Breast epithelium (tissue), 4 donors: ENCODE data around the gene PCDHA9. TPM values are rescaled to one million over a fixed set of nuclear protein-coding genes. Genes with fewer than 3 reads are reported as not detected.
"Not testable (repeated sequence)": the region's sequence is repeated elsewhere in the genome, so short reads cannot be mapped to it uniquely, and the experiment has no call there.

Experiments used
- DNase-seq, 2 donors: peaks; one replicate each; pipeline ENCODE4 v3.0.0-alpha.2; 2019; ENCODE audit warnings: low spot score in 2 of 2
- H3K27ac ChIP-seq, 2 donors: fragments of 200-600 bp; sonication (generic) in 1 of 2; one replicate each; pipeline ENCODE4 v1.5.1; 2016 to 2019; ENCODE audit warnings: mild to moderate bottlenecking in 1 of 2
- H3K27me3 ChIP-seq, 2 donors: fragments of 200-600 bp; sonication (generic) in 1 of 2; one replicate each; pipeline versions ENCODE4 v1.5.1 to v1.6.0; 2017 to 2019; ENCODE audit warnings: control low read depth in 1 of 2, mild to moderate bottlenecking in 1 of 2
- H3K36me3 ChIP-seq: fragments of 200-600 bp; one replicate; pipeline ENCODE4 v1.5.1; 2019
- H3K4me1 ChIP-seq, 2 donors: fragments of 200-600 bp; sonication (generic); one replicate each; pipeline ENCODE4 v1.5.1; 2016 to 2019; ENCODE audit warnings: control low read depth in 1 of 2
- H3K4me3 ChIP-seq, 3 donors: fragments of 200-600 bp; sonication (generic); 1 replicate in 2 of 3; 2 replicates in 1 of 3; pipeline ENCODE4 v1.5.1; 2016 to 2019; ENCODE audit warnings: mild to moderate bottlenecking in 3 of 3, moderate library complexity in 2 of 3
- H3K9me3 ChIP-seq, 2 donors: fragments of 200-600 bp; sonication (generic) in 1 of 2; one replicate each; pipeline ENCODE4 v1.5.1; 2016 to 2019; ENCODE audit warnings: control low read depth in 1 of 2
- POLR2A ChIP-seq: fragments of 450-650 bp; IDR thresholded peaks from one replicate; pipeline ENCODE4 v1.6.1; 2016; ENCODE audit warnings: antibody characterized with exemption, mild to moderate bottlenecking, moderate library complexity
- POLR2AphosphoS5 ChIP-seq, 3 donors: sonication (generic); formaldehyde crosslinking; IDR thresholded peaks; one replicate each; pipeline ENCODE4 v1.6.1; 2017; ENCODE audit warnings: antibody characterized with exemption in 3 of 3
- intact Hi-C: fragments of 100-400 bp; cut with DNase I; formaldehyde crosslinking; loops from one replicate; pipeline ENCODE4 v1.15.1; 2023; ENCODE audit warnings: low total_unique reads
- total RNA-seq, 3 donors: library from RNA; depleted of rRNA; stranded (reverse); fragments of >200 nt; gene quantifications; one replicate each; pipeline ENCODE4 v1.1.0, GENCODE V29; 2016
- TF ChIP-seq, protein P1 (sequence below), 3 donors: fragments of 450-650 bp; IDR thresholded peaks; one replicate each; pipeline ENCODE4 v1.5.1; 2016 to 2017; ENCODE audit warnings: antibody characterized with exemption in 3 of 3, mild to moderate bottlenecking in 3 of 3, moderate library complexity in 3 of 3

The PCDHA9 gene
- total RNA-seq, 3 donors from 2014 or later, result 0.16 to 1.5 (median 0.66) TPM

DNA sequence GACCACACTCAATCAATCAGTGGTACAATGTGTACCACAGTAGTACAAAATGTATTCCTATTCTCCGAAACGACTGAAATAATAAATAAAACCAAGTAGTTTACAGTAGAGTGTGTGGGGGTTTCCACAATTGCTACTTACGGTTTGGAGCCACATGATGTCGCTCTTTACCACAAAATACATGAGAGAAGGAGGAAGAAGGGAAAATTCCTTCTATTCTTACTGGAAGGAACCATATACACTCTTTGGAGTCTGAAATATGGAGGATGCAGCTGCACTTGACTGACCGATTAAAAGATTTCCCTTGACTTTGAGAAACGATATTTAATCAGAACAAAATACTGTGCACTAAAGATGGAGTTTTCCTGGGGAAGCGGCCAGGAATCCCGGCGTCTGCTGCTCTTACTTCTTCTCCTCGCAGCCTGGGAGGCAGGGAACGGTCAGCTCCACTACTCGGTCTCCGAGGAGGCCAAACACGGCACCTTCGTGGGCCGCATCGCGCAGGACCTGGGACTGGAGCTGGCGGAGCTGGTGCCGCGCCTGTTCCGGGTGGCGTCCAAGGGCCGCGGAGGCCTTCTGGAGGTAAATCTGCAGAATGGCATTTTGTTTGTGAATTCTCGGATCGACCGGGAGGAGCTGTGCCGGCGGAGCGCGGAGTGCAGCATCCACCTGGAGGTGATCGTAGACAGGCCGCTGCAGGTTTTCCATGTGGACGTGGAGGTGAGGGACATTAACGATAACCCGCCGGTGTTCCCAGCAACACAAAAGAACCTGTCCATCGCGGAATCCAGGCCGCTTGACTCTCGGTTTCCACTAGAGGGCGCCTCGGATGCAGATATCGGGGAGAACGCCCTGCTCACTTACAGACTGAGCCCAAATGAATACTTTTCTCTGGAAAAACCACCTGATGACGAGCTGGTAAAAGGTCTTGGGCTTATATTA, 41.1 kb upstream of the PCDHA9 start, which contains the start of gene PCDHA4:
Gene PCDHA4, plus strand, starts transcription at position 235 of the 942 bp plus-strand sequence.
- no peak for DNase-seq
- peak within 1 kb of the TSS in 1 of 2 donors; percentile 39 for H3K27ac ChIP-seq
- no peaks in the 10 kb centered on the region for H3K27me3 ChIP-seq
- no peaks in the 10 kb centered on the region for H3K4me1 ChIP-seq
- intact Hi-C loops, result no loop called here
- H3K4me3 ChIP-seq, result peak within 1 kb of the TSS; percentile 20 to 61 (median 46)
- no peaks in the 10 kb centered on the region for H3K36me3 ChIP-seq
- TF ChIP-seq POLR2A, result no peak
- no peak for TF ChIP-seq POLR2AphosphoS5 (IDR thresholded peaks at IDR 0.05)
- TF ChIP-seq, protein P1, sequence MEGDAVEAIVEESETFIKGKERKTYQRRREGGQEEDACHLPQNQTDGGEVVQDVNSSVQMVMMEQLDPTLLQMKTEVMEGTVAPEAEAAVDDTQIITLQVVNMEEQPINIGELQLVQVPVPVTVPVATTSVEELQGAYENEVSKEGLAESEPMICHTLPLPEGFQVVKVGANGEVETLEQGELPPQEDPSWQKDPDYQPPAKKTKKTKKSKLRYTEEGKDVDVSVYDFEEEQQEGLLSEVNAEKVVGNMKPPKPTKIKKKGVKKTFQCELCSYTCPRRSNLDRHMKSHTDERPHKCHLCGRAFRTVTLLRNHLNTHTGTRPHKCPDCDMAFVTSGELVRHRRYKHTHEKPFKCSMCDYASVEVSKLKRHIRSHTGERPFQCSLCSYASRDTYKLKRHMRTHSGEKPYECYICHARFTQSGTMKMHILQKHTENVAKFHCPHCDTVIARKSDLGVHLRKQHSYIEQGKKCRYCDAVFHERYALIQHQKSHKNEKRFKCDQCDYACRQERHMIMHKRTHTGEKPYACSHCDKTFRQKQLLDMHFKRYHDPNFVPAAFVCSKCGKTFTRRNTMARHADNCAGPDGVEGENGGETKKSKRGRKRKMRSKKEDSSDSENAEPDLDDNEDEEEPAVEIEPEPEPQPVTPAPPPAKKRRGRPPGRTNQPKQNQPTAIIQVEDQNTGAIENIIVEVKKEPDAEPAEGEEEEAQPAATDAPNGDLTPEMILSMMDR (IDR thresholded peaks at IDR 0.05), result peak in 1 of 3 donors; percentile 31
- peaks cover 36 to 64% of the 10 kb centered on the region in 2 donors for H3K9me3 ChIP-seq

DNA sequence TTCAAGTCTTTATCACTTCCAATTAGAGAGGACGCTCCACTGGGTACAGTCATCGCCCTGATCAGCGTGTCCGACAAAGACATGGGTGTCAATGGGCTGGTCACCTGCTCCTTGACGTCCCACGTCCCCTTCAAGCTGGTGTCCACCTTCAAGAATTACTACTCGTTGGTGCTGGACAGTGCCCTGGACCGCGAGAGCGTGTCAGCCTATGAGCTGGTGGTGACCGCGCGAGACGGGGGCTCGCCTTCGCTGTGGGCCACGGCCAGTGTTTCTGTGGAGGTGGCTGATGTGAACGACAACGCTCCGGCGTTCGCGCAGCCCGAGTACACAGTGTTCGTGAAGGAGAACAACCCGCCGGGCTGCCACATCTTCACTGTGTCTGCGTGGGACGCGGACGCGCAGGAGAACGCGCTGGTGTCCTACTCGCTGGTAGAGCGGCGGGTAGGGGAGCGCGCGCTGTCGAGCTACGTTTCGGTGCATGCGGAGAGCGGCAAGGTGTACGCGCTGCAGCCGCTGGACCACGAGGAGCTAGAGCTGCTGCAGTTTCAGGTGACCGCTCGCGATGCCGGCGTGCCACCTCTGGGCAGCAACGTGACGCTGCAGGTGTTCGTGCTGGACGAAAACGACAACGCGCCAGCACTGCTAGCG, 39.8 kb upstream of the PCDHA9 start:
- H3K9me3 ChIP-seq, result peaks cover 24 to 62% of the 10 kb centered on the region in 2 donors
- H3K4me1 ChIP-seq, H3K27me3 ChIP-seq, intact Hi-C loops, DNase-seq, H3K27ac ChIP-seq, H3K4me3 ChIP-seq, H3K36me3 ChIP-seq: not testable (repeated sequence)

DNA sequence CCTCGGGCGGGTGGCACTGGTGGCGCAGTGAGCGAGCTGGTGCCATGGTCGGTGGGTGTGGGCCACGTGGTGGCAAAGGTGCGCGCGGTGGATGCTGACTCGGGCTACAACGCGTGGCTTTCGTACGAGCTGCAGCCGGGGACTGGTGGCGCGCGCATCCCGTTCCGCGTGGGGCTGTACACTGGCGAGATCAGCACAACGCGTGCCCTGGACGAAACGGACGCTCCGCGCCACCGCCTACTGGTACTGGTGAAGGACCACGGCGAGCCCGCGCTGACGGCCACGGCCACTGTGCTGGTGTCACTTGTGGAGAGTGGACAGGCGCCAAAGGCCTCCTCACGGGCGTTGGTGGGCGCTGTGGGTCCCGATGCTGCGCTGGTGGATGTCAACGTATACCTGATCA, 39.3 kb upstream of the PCDHA9 start:
- Histone ChIP-seq H3K27me3 (no peaks in the 10 kb centered on the region), H3K27ac (no peak overlapping the region), H3K4me3 (no peak overlapping the region), H3K36me3 (no peaks in the 10 kb centered on the region), H3K4me1 (no peaks in the 10 kb centered on the region), H3K9me3 (peaks cover 28 to 66% of the 10 kb centered on the region in 2 donors)
- intact Hi-C loops, result no loop called here
- no peak for DNase-seq
- no peak for TF ChIP-seq POLR2A
- TF ChIP-seq, protein P1 (IDR thresholded peaks at IDR 0.05), result no peak
- TF ChIP-seq POLR2AphosphoS5 (IDR thresholded peaks at IDR 0.05), result no peak

DNA sequence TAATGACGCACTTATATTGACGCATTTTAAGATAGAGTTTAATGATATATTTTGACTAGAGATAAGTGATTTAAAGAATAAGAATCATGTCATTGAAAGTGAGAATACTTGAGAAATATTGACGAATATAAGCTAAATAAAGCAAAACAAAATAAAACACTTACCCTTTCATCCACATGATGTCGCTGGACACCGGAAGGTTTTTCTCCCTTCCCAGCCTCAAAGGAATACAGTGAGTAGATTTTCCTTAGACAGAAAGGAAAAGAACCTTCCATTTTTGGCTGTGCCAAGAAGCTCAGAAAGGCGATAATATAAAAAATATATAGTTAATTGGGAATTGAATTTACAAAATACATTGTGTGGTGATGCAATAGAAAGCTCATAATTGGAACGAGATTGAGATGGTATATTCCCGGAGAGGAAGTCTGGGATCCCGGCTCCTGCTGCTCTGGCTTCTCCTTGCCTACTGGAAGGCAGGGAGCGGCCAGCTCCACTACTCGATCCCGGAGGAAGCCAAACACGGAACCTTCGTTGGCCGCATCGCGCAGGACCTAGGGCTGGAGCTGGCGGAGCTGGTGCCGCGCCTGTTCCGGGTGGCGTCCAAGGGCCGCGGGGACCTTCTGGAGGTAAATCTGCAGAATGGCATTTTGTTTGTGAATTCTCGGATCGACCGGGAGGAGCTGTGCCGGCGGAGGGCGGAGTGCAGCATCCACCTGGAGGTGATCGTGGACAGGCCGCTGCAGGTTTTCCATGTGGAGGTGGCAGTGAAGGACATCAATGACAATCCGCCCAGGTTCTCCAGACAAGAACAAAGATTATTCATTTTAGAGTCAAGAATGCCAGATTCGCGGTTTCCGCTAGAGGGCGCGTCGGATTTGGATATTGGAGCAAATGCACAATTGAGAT, 26.6 kb upstream of the PCDHA9 start, which contains the start of gene PCDHA5:
Gene PCDHA5, plus strand, starts transcription at position 239 of the 906 bp plus-strand sequence.
- intact Hi-C loops, result no loop called here
- no peaks in the 10 kb centered on the region for H3K4me1 ChIP-seq
- no peak for DNase-seq
- TF ChIP-seq POLR2AphosphoS5 (IDR thresholded peaks at IDR 0.05) (no peak), POLR2A (no peak)
- TF ChIP-seq, protein P1 (IDR thresholded peaks at IDR 0.05), result peak in 1 of 3 donors; percentile 14
- no peaks in the 10 kb centered on the region for H3K27me3 ChIP-seq
- peak within 1 kb of the TSS in 2 of 3 donors; percentile 19 to 32 for H3K4me3 ChIP-seq
- peaks cover 29 to 56% of the 10 kb centered on the region in 2 donors for H3K9me3 ChIP-seq
- H3K36me3 ChIP-seq, result no peaks in the 10 kb centered on the region
- H3K27ac ChIP-seq, result no peak within 1 kb of the TSS

DNA sequence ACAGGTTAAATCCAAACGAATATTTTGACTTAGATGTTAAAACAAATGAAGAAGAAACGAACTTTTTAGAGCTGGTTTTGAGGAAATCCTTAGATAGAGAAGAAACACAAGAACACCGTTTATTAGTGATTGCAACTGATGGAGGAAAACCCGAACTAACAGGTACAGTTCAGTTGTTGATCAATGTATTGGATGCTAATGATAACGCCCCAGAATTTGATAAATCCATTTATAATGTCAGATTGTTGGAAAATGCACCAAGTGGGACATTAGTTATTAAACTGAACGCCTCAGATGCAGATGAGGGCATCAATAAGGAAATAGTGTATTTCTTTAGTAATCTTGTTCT, 25.9 kb upstream of the PCDHA9 start:
- H3K36me3 ChIP-seq, result no peaks in the 10 kb centered on the region
- no peak overlapping the region for H3K27ac ChIP-seq
- intact Hi-C loops, result no loop called here
- H3K27me3 ChIP-seq, result no peaks in the 10 kb centered on the region
- H3K9me3 ChIP-seq, result peaks cover 22 to 50% of the 10 kb centered on the region in 2 donors
- H3K4me3 ChIP-seq, result no peak overlapping the region
- DNase-seq, result no peak
- H3K4me1 ChIP-seq, result no peaks in the 10 kb centered on the region
- TF ChIP-seq, protein P1 (IDR thresholded peaks at IDR 0.05), result peak in 1 of 3 donors; percentile 1
- no peak for TF ChIP-seq POLR2A

DNA sequence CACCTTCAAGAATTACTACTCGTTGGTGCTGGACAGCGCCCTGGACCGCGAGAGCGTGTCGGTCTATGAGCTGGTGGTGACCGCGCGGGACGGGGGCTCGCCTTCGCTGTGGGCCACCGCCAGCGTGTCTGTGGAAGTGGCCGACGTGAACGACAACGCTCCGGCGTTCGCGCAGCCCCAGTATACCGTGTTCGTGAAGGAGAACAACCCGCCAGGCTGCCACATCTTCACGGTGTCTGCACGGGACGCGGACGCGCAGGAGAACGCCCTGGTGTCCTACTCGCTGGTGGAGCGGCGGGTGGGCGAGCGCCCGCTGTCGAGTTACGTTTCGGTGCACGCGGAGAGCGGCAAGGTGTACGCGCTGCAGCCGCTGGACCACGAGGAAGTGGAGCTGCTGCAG, 25.2 kb upstream of the PCDHA9 start:
- intact Hi-C loops, H3K27me3 ChIP-seq: not testable (repeated sequence)
- H3K9me3 ChIP-seq, result peaks cover 22 to 50% of the 10 kb centered on the region in 2 donors

More for the DNA sequence above, 25.2 kb upstream of the PCDHA9 start:
- not testable (repeated sequence) for H3K4me3 ChIP-seq, H3K27ac ChIP-seq, DNase-seq, H3K36me3 ChIP-seq, H3K4me1 ChIP-seq
